HepG2 (cell line): ENCODE measurements around the gene MAGI1. TPM values are rescaled to one million over a fixed set of nuclear protein-coding genes. Genes with fewer than 3 reads are reported as not detected.

ENCODE experiments used
- ATAC-seq: fragments of 200-7000 bp; cut with Tn5 transposase; 3 replicates; pipeline ENCODE4 v1.9.1; 2020; ENCODE audit warnings: mild to moderate bottlenecking, moderate library complexity
- BruUV-seq: library from RNA; stranded (reverse); fragments of 400-500 nt; replicated peaks from 2 replicates; lab custom pipeline; 2021; lab: Mats Ljungman, UMichigan
- CTCF ChIA-PET: fragments of 300-600 bp; formaldehyde crosslinking; extraction: SDS; loops from one replicate; lab custom pipeline; 2021; ENCODE audit warnings: low total read pairs, inconsistent platforms, low intra/inter-chr PET ratio; lab: Yijun Ruan, JAX
- POLR2A ChIA-PET: fragments of 350-600 bp; sonication (Branson Sonifier 250); formaldehyde crosslinking; loops from one replicate; lab custom pipeline; 2020; ENCODE audit warnings: antibody characterized with exemption, inconsistent platforms; lab: Yijun Ruan, JAX
- DNase-seq: peaks from one replicate; pipeline ENCODE4 v3.0.0-alpha.2; 2015; ENCODE audit warnings: low spot score
- FAIRE-seq: peaks from 3 replicates; lab custom pipeline; 2011; peaks lifted over from hg19 to GRCh38; lab: Jason Lieb, UNC
- H2AFZ ChIP-seq: one replicate; pipeline ENCODE4 v1.6.1; 2011; ENCODE audit warnings: low read length, inconsistent platforms
- H3K27ac ChIP-seq: fragments of 300-600 bp; 3 replicates; pipeline ENCODE4 v1.8.0; 2011; ENCODE audit warnings: mixed run types, mild to moderate bottlenecking, mixed read lengths, low read length, inconsistent platforms; ENCODE audit not compliant: insufficient read depth; ENCODE audit errors: extremely low read length
- H3K27me3 ChIP-seq, 2 experiments: fragments of 200-600 bp in 1 of 2; 2 replicates in 1 of 2; 3 replicates in 1 of 2; pipeline versions ENCODE4 v1.6.0 to v1.8.0; 2011; ENCODE audit warnings: low read length in 2 of 2, mild to moderate bottlenecking in 2 of 2, moderate library complexity in 2 of 2, inconsistent platforms in 1 of 2; ENCODE audit not compliant: insufficient read depth in 2 of 2, control insufficient read depth in 1 of 2
- H3K36me3 ChIP-seq, 2 experiments: fragments of 200-600 bp in 1 of 2; replicated peaks in 1 of 2; 2 replicates in 1 of 2; 3 replicates in 1 of 2; pipeline versions ENCODE4 v1.5.1 to v1.8.0; 2011; ENCODE audit warnings: low read length in 2 of 2, inconsistent platforms in 1 of 2; ENCODE audit not compliant: insufficient read depth in 2 of 2, control insufficient read depth in 1 of 2
- H3K4me1 ChIP-seq: 2 replicates; pipeline ENCODE4 v1.5.1; 2012; ENCODE audit warnings: low read length, inconsistent platforms; ENCODE audit not compliant: insufficient read depth
- H3K4me2 ChIP-seq: 2 replicates; pipeline ENCODE4 v1.6.0; 2011; ENCODE audit warnings: low read depth, low read length, inconsistent platforms
- H3K4me3 ChIP-seq, 3 experiments: fragments of 200-600 bp in 1 of 3; sonication (generic), shearing (Covaris generic) in 1 of 3; replicated peaks in 1 of 3; 2 replicates each; pipeline ENCODE4 v1.5.1; 2011 to 2016; ENCODE audit warnings: low read length in 3 of 3, inconsistent platforms in 2 of 3, low read depth in 2 of 3, mild to moderate bottlenecking in 2 of 3, control low read depth in 1 of 3, mixed read lengths in 1 of 3; ENCODE audit not compliant: insufficient read depth in 1 of 3
- H3K79me2 ChIP-seq: one replicate; pipeline ENCODE4 v1.6.1; 2011; ENCODE audit warnings: low read length, inconsistent platforms; ENCODE audit not compliant: insufficient read depth
- H3K9ac ChIP-seq: 2 replicates; pipeline ENCODE4 v1.6.0; 2011; ENCODE audit warnings: mild to moderate bottlenecking, low read depth, low read length, inconsistent platforms; ENCODE audit not compliant: insufficient read depth
- H3K9me3 ChIP-seq: 2 replicates; pipeline ENCODE4 v1.5.1; 2012; ENCODE audit warnings: mild to moderate bottlenecking, low read length
- H4K20me1 ChIP-seq: 2 replicates; pipeline ENCODE4 v1.6.0; 2011; ENCODE audit warnings: inconsistent platforms, mild to moderate bottlenecking, low read length, moderate library complexity; ENCODE audit not compliant: insufficient read depth
- CCDC6 ChIP-seq: sonication (generic); formaldehyde crosslinking; IDR thresholded peaks from 2 replicates; pipeline ENCODE4 v1.8.1; 2022; ENCODE audit warnings: mild to moderate bottlenecking, missing genetic modification reagents, moderate library complexity
- JDP2 ChIP-seq: sonication (generic); formaldehyde crosslinking; IDR thresholded peaks from 2 replicates; pipeline ENCODE4 v1.8.1; 2022; ENCODE audit warnings: missing genetic modification reagents, borderline replicate concordance
- KDM6A ChIP-seq: IDR thresholded peaks from 2 replicates; pipeline ENCODE4 v1.6.1; 2016; ENCODE audit warnings: low read depth
- NCOA2 ChIP-seq: sonication (generic); formaldehyde crosslinking; IDR thresholded peaks from 2 replicates; pipeline ENCODE4 v1.8.0; 2022; ENCODE audit warnings: inconsistent platforms
- SMAD9 ChIP-seq: sonication (generic); formaldehyde crosslinking; IDR thresholded peaks from 2 replicates; pipeline ENCODE4 v1.5.1; 2020; ENCODE audit warnings: mild to moderate bottlenecking, missing genetic modification reagents
- SNRNP70 ChIP-seq: fragments of 200-400 bp; formaldehyde crosslinking; IDR thresholded peaks from 2 replicates; pipeline ENCODE4 v1.6.1; 2017; ENCODE audit warnings: mild to moderate bottlenecking, low read depth, low read length, moderate library complexity
- ZFP36 ChIP-seq: fragments of 150-350 bp; IDR thresholded peaks from 2 replicates; pipeline ENCODE4 v1.6.1; 2018; ENCODE audit warnings: borderline replicate concordance, low read length, low read depth; ENCODE audit not compliant: partially characterized antibody
- ZNF207 ChIP-seq: fragments of 450-650 bp; IDR thresholded peaks from 2 replicates; pipeline ENCODE4 v1.6.1; 2016; ENCODE audit warnings: antibody characterized with exemption, borderline replicate concordance
- ZNF510 ChIP-seq: sonication (generic); formaldehyde crosslinking; IDR thresholded peaks from 2 replicates; pipeline ENCODE4 v1.4.0; 2020; ENCODE audit warnings: low read depth, mild to moderate bottlenecking, missing genetic modification reagents
- ZNF790 ChIP-seq: sonication (generic); formaldehyde crosslinking; IDR thresholded peaks from 2 replicates; pipeline ENCODE4 v1.8.0; 2022; ENCODE audit warnings: missing genetic modification reagents, mild to moderate bottlenecking, borderline replicate concordance
- ZNF816 ChIP-seq: sonication (generic); formaldehyde crosslinking; IDR thresholded peaks from 2 replicates; pipeline ENCODE4 v1.8.0; 2022; ENCODE audit warnings: missing genetic modification reagents, mild to moderate bottlenecking, borderline replicate concordance
- WGBS: methylation state at CpG from one replicate; pipeline ENCODE4 v1.1.6; 2017; ENCODE audit warnings: low lambda C conversion rate; 5-methylcytosine and 5-hydroxymethylcytosine counted together
- in situ Hi-C: cut with HindIII; loops from 2 replicates; pipeline ENCODE4 v1.10.0; 2017; ENCODE audit warnings: low pct_unique_long_range_greater_than_20kb; ENCODE audit not compliant: extremely low pct_ligation_motif_present
- intact Hi-C: fragments of 100-400 bp; cut with micrococcal nuclease; formaldehyde crosslinking; loops from one replicate; pipeline ENCODE4 v1.10.0; 2022; ENCODE audit not compliant: unreplicated experiment
- polyA plus RNA-seq, 8 experiments: library from polyadenylated mRNA; depleted of rRNA in 3 of 8; stranded (reverse) in 7 of 8; unstranded in 1 of 8; fragments of >200 nt; fragmentation: Illumina TruSeq in 4 of 8; extraction: Trizol in 4 of 8; gene quantifications; 2 replicates each; pipeline versions ENCODE4 v1.2.1 to v1.2.3, GENCODE V29; 2011 to 2016; ENCODE audit warnings: low read depth in 4 of 8, missing spikeins in 1 of 8, mixed read lengths in 1 of 8; ENCODE audit not compliant: insufficient read depth in 1 of 8
- total RNA-seq, 5 experiments: library from RNA; depleted of rRNA; stranded (reverse); fragments of >200 nt; fragmentation: Illumina TruSeq; extraction: Trizol; gene quantifications; 2 replicates each; pipeline ENCODE4 v1.2.3, GENCODE V29; 2016; ENCODE audit warnings: low read depth in 1 of 5
- TF ChIP-seq, protein P1 (sequence below): sonication (generic); formaldehyde crosslinking; IDR thresholded peaks from 2 replicates; pipeline ENCODE4 v1.5.1; 2020; ENCODE audit warnings: missing genetic modification reagents, mild to moderate bottlenecking, borderline replicate concordance

The MAGI1 gene
- total and polyA plus RNA-seq, 2 of the 13 experiments (the other 11 are each of a cell fraction or from before 2014, with no cell fraction given): 22.2 to 26.0 TPM

DNA sequence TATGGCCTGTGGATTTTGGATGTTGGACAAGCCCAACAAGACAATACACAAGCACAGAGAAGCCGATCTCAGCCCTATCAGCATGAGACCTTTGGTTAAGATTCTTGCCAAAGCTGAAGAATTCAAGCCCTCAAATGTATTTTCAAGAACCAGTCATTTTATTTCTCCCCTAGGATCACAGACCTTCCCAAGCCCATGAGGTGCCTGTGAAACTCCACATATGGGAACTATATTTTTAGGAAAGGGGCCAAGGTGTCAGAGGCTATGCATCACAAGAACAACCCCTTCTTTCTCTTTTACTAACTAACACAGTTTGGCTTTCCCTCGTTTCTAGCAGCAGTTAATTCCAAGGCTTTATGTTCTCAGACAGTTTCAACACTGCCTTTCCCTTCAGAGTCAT, 364.5 kb downstream of the MAGI1 start:
- intact Hi-C loops (no loop called here), in situ Hi-C loops (no loop called here)
- BruUV-seq: no TSS peak
- Histone ChIP-seq H3K9ac (no peak overlapping the region), H3K36me3 (no peaks in the 10 kb centered on the region), H3K4me2 (no peak overlapping the region), H3K27ac (no peak overlapping the region), H3K4me1 (peaks cover 36% of the 10 kb centered on the region), H3K9me3 (no peaks in the 10 kb centered on the region), H3K79me2 (peaks cover 20% of the 10 kb centered on the region), H2AFZ (no peak overlapping the region), H3K4me3 (no peak overlapping the region), H4K20me1 (peaks cover 49% of the 10 kb centered on the region), H3K27me3 (no peaks in the 10 kb centered on the region)
- FAIRE-seq (no peak), DNase-seq (no peak), ATAC-seq (no peak)
- ChIA-PET CTCF (no interaction called here), POLR2A (no interaction called here)
- 79% methylated on average over 2 of the region's 2 CpGs for WGBS
- no peak for TF ChIP-seq SMAD9
- no peak for TF ChIP-seq CCDC6 (CRISPR knock-in tag)
- TF ChIP-seq ZFP36: no peak
- TF ChIP-seq SNRNP70: no peak
- no peak for TF ChIP-seq NCOA2 (CRISPR knock-in tag)
- TF ChIP-seq ZNF207: no peak
- TF ChIP-seq ZNF816 (CRISPR knock-in tag): no peak
- TF ChIP-seq ZNF510 (CRISPR knock-in tag): no peak
- TF ChIP-seq, protein P1, sequence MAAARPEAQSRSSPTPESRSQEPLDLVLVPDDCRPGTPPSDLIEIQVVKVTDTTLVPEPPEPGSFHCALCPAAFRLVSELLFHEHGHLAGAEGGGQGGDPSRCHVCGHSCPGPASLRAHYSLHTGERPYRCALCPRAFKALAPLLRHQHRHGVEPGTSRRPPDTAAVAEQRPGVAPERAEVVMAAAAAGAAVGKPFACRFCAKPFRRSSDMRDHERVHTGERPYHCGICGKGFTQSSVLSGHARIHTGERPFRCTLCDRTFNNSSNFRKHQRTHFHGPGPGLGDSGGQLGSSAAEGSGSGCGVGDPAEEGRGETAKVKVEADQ (CRISPR knock-in tag): no peak
- no peak for TF ChIP-seq JDP2 (CRISPR knock-in tag)
- no peak for TF ChIP-seq KDM6A
- no peak for TF ChIP-seq ZNF790
